8988T (cell line): ENCODE measurements around the gene LAD1.

Source experiments
- DNase-seq: peaks from one replicate; pipeline ENCODE4 v3.0.0; 2011

LAD1 gene

GRCh38 chr1:201361652-201362504, 37.2 kb downstream of the LAD1 start:
- DNase-seq: peak; percentile 94

- DNase-seq: no peak
These were observed 38.0 kb downstream of the LAD1 start for GRCh38 chr1:201360901-201361651.

- no peak for DNase-seq
These were observed 38.6 kb downstream of the LAD1 start for GRCh38 chr1:201360486-201360885.

- no peak for DNase-seq
These were observed 39.3 kb downstream of the LAD1 start for GRCh38 chr1:201359873-201360210.

DNA sequence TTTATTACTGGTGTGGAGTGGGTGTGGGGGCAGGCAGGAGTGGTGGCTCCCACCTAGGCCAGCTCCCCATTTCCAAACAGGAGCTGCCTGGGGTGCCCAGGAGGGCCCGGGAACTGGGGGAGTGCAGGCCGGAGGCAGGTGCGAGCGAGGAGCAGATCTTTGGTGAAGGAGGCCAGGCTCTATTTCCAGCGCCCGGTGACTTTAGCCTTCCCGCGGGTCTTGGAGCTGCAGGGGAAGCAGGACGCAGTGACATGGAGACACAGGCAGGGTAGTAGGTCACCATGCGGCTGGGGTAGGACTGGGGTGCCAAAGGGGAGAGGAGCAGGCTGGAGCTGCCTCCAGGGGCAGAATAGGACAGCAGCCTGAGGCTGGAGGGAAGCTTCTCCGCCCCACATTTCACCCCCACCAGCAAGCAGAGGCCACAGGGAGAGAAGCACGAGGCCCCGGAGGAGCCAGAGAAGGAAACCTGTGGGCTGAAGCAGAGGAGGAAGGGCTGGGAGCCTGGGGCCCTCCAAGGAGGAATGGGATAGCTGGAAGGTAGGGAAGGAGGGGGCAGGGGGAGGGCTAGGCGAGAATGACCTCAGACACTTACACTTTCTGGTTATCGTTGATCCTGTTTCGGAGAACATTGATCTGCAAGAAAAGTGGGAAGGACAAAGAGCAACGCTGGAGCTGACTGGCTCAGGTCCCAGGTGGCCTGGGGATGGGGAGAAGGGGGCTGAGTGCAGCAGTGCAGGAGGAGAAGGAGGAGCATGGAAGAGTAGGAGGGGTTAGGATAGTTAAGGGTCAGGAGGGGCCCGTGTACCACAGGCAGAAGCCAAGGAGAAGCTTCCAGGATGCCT, 39.9 kb downstream of the LAD1 start:
- no peak for DNase-seq

- no peak for DNase-seq
These were observed 40.5 kb downstream of the LAD1 start for GRCh38 chr1:201358596-201358995.

DNA sequence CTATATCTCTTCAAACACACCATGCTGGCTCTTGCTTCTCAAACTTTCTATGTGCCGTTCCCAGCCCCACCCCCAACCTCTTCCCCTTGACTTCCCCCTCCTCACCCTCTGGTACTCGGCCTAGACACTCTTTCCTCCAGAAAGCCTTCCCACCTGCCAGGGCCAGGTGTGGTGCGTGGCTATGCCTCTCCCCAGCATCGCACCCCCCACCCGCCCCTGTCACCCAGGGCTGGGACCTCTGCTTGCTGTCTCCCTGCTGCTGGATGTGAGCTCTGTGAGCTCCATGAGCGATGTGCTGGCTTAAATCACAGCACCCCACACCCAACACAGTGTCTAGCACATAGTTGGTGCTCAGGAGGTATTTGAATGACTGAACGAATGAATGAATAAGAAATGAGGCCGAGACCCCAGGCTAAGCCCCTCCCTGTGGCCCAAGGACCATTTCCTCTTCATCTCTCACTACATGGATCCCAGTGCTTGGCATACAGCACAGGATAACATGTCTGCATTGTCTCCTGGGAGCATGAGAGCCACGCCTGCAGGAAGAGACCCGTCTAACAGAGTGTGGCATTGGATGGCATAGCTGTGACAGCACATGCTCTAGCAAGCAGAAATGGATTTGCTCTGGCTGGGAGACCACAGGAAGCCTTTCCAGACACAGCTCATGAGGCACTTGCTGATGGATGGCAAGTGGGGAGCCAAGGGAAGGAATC, 41.3 kb downstream of the LAD1 start:
- DNase-seq: no peak

DNA sequence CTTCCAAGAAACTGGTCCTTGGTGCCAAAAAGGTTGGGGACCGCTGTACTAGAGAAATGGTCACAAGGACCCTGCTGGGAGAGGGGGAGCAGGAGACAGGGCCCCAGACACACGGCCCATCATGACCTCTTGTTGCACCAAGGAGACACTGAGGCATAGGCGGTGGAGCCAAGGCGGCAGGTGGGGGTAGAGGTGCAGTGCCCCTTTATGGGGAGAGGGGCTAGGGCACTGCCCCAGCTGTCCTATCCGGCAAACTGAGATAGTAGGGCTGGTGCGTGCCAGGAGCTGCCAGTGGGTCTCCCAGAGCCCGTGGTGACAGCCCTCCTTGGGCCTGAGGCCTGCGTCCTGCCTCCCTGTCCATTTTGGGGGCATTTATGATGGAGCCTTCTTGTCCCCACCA, 41.9 kb downstream of the LAD1 start:
- no peak for DNase-seq

GRCh38 chr1:201356701-201357100, 42.4 kb downstream of the LAD1 start:
- no peak for DNase-seq

DNA sequence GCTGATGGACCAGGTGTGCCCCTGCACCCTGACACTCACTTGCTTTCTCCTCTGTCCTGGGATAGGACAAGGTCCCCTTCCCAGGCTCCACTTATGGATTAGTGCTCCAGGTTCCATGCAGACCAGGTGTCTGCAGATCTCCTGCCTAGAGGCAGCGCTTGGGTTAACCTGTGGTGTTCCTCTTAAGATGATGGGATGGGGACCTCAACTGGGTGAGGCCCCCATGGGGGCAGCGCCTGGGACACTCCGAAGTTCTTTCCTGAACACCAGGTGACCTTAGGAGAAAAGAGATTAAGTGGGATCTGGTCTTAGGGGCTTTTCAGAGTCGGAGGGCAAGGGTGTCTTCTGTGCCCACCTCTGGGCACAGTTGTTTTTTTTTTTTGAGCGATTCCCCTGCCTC, 42.9 kb downstream of the LAD1 start:
- DNase-seq: no peak

GRCh38 chr1:201355471-201355870, 43.7 kb downstream of the LAD1 start:
- no peak for DNase-seq

DNA sequence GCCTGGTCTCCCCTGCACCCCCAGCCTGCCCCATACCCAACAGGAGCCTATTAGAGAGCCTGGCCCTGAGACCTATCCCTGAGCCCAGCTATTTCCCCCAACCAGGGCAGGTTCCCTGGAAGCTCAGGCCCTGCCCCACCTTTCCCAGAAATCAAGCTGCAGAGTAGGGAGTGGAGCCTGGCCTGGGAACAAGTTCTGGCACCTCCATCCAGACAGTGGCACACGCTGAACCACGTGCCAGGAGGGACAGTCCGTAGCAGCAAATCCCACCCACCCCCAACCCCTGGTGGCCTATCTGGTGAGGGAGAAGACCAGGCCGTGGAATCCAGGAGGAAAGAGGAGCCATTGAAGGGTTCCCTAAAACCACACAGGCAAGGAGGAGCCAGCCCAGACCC, 44.2 kb downstream of the LAD1 start:
- DNase-seq: no peak

GRCh38 chr1:201354151-201354900, 44.8 kb downstream of the LAD1 start:
- no peak for DNase-seq

GRCh38 chr1:201353186-201353940, 45.8 kb downstream of the LAD1 start:
- no peak for DNase-seq

- no peak for DNase-seq
These were observed 47.5 kb downstream of the LAD1 start for GRCh38 chr1:201351617-201352016.

DNA sequence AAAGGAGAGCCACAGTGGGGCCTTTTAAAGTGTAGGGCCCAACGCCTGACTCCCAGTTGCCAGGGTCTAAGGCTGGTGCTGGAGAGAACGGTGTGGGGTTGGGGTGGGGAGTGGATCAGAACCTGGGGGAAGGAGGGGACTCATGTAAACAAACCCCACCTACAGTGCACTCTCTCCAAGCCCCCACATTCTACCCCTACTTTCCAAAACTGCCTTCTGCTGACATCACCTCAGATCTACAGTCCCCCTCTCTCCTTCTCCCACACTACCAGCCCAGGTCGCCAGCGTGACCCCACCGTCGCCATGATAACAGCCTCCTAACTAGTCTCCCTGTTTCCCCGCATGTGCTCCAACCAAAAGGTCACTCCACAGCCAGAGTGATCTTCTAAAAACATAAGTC, 48.2 kb downstream of the LAD1 start:
- DNase-seq: no peak

- DNase-seq: no peak
These were observed 48.8 kb downstream of the LAD1 start for GRCh38 chr1:201350361-201350725.

GRCh38 chr1:201349092-201349491, 50.0 kb downstream of the LAD1 start:
- DNase-seq: no peak

- DNase-seq: peak; percentile 84
These were observed 50.9 kb downstream of the LAD1 start for GRCh38 chr1:201348211-201348566.

GRCh38 chr1:201347498-201348210, 51.5 kb downstream of the LAD1 start:
- no peak for DNase-seq

DNA sequence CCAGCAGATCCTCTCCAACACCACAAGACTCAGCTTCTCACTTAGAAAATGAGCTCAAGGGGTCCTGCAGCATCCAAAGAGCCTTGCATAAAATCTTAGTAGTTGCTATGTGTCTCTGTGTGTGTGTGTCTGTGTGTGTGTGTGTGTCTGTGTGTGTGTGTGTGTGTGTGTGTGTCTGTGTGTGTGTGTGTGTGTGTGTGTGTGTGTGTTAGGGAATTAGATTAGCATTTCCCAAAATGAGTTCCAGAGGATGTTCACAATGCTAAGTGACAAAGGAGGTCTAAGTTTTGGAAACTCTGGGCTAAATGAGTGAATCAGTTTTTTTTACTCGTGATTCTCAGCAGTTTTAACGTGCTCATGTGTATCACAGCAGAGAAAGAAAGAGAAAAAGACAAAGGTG, 52.1 kb downstream of the LAD1 start:
- DNase-seq: no peak
